BJ (cell line): ENCODE results near the gene S100Z. TPM values are rescaled to one million over a fixed set of nuclear protein-coding genes. Genes with fewer than 3 reads are reported as not detected.

ENCODE experiments used
- CTCF ChIA-PET: fragments of 350-600 bp; formaldehyde crosslinking; extraction: SDS; loops from one replicate; lab custom pipeline; 2021; ENCODE audit warnings: antibody characterized with exemption, inconsistent platforms; lab: Yijun Ruan, JAX
- POLR2A ChIA-PET: fragments of 300-600 bp; sonication (Branson Sonifier 250); formaldehyde crosslinking; extraction: SDS; loops from one replicate; lab custom pipeline; 2021; ENCODE audit warnings: antibody characterized with exemption; lab: Charles Lee
- DNase-seq: peaks from one replicate; pipeline ENCODE4 v3.0.0-alpha.2; 2011; ENCODE audit warnings: low read depth
- H3K27me3 ChIP-seq: 2 replicates; pipeline ENCODE4 v1.6.0; 2011; ENCODE audit warnings: low read length; ENCODE audit not compliant: control insufficient read depth, insufficient read depth
- H3K36me3 ChIP-seq: 2 replicates; pipeline ENCODE4 v1.5.1; 2011; ENCODE audit warnings: low read length; ENCODE audit not compliant: control insufficient read depth, insufficient read depth
- H3K4me3 ChIP-seq: 2 replicates; pipeline ENCODE4 v1.5.1; 2011; ENCODE audit warnings: low read depth, mild to moderate bottlenecking, control low read depth, low read length
- polyA plus RNA-seq: library from polyadenylated mRNA; depleted of rRNA; stranded (reverse); fragments of >200 nt; gene quantifications from 2 replicates; pipeline ENCODE4 v1.2.3, GENCODE V29; 2011
- TF ChIP-seq, protein P1 (sequence below): IDR thresholded peaks from 2 replicates; pipeline ENCODE4 v1.5.1; 2011; ENCODE audit warnings: low read depth, mild to moderate bottlenecking, control low read depth, inconsistent platforms, low read length, moderate library complexity; ENCODE audit not compliant: insufficient read depth

S100Z gene
- polyA plus RNA-seq, 1 experiment: not detected

DNA sequence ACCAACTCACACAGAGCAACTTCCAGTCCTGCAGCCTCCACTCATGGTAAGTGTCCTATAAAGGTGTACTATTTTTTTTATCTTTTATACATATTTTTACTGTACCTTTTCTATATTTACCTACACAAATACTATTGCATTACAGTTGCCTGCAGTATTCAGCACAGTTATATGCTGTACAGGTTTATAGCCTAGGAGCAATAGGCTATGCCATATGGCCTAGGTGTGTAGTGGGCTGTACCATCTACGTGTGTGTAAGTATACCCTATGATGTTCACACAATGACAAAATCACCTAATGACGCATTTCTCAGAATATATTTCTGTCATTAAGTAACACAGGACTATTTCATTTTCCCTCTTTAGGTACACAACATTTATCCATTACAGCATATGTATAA lies 16.7 kb downstream of the S100Z start:
- CTCF ChIA-PET: interaction anchor here (0.7 to 1.1 kb wide), 2 partner anchors 7 to 1012 kb away, joined by 4 read pairs; no protein-coding TSS in a partner anchor
- Histone ChIP-seq H3K36me3 (no peaks in the 10 kb centered on the region), H3K4me3 (no peak overlapping the region), H3K27me3 (no peaks in the 10 kb centered on the region)
- no peak for DNase-seq
- TF ChIP-seq, protein P1, sequence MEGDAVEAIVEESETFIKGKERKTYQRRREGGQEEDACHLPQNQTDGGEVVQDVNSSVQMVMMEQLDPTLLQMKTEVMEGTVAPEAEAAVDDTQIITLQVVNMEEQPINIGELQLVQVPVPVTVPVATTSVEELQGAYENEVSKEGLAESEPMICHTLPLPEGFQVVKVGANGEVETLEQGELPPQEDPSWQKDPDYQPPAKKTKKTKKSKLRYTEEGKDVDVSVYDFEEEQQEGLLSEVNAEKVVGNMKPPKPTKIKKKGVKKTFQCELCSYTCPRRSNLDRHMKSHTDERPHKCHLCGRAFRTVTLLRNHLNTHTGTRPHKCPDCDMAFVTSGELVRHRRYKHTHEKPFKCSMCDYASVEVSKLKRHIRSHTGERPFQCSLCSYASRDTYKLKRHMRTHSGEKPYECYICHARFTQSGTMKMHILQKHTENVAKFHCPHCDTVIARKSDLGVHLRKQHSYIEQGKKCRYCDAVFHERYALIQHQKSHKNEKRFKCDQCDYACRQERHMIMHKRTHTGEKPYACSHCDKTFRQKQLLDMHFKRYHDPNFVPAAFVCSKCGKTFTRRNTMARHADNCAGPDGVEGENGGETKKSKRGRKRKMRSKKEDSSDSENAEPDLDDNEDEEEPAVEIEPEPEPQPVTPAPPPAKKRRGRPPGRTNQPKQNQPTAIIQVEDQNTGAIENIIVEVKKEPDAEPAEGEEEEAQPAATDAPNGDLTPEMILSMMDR: no peak
- POLR2A ChIA-PET: no interaction called here

DNA sequence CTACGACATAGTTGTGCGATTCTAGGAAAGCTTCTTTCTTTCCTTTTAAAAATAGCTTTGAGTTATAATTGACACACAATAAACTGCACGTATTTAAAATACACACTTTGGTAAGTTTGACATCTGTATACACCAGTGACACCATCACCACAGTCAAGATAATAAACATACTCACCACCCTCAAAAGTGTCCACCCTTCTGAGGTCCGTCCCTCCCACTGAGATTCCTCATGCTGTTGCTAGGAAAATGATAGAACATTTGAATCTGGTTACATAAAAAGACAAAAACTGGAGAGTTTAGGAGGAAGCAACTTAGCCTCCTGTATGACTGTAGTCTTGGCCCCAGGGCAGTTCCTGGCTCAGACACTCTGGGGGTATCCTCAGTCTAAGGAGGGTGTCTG lies 17.2 kb downstream of the S100Z start:
- TF ChIP-seq, protein P1: no peak
- no peaks in the 10 kb centered on the region for H3K36me3 ChIP-seq
- no peaks in the 10 kb centered on the region for H3K27me3 ChIP-seq
- ChIA-PET POLR2A (no interaction called here), CTCF (interaction anchor here (0.7 to 4.4 kb wide), 6 partner anchors 8 to 1012 kb away, joined by 3 to 38 read pairs (median 4); no protein-coding TSS in a partner anchor)
- H3K4me3 ChIP-seq: no peak overlapping the region
- no peak for DNase-seq

DNA sequence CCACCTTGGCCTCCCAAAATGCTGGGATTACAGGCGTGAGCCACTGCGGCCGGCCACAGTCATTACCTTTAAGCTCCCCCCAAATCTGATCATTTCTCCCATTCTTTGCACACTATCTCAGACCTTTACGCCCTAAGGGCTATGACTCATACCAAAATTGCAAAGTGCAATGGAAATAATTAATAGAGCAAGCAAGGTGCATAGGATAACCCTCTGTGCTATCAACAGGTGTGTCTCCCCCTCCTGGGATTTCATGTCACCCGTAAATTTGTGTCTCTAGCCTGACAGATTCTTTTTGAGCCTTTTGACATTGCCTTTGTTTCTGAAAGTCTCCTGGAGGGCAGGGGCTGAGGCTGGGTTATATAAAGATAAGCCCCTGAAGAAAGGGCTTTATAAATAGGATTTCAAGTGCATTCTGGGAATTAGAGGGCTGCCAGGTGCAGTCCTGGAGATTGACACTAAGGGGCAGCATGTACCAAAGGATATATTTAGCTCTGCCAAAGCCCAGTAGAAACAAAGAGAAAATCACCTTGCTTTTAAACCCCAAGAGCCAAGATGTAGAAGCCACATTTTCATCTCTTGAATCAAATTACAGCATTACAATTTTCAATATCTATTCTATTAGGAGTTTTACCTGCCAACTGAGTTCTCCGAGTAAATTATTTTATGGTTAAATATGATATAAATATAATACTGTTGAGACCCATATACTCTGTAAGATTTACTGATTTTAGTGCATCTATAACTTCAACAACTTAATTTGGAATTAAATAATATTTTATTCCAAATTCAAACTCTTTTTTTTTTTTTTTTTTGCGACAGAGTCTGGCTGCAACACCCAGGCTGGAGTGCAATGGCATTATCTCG lies 18.2 kb downstream of the S100Z start:
- POLR2A ChIA-PET: no interaction called here

DNA sequence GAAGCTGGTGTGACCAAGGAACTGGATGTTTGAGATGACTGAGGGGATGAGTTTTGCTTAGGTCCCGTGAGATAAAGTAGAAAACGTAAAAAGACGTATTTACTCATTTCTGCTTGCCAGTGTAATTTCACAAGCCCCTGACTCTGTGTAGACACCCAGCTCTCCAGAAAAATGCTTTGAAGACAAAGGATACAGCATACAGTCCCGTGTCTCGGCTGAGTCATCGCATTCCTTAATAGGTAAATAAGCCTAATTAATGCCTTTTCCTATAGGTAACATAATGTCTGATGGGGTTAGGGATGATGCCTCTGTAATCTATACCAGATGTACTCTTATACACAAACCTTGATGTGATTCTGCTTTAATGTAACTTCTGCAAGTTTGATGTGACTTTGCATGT lies 20.2 kb downstream of the S100Z start:
- ChIA-PET POLR2A (no interaction called here), CTCF (interaction anchor here (0.6 to 4.4 kb wide), 12 partner anchors 19 to 1430 kb away, joined by 3 to 38 read pairs (median 3); no protein-coding TSS in a partner anchor)
- DNase-seq: peak; percentile 15
- no peaks in the 10 kb centered on the region; the same call in 1 of the 2 replicates for H3K27me3 ChIP-seq
- no peaks in the 10 kb centered on the region for H3K36me3 ChIP-seq
- H3K4me3 ChIP-seq: no peak overlapping the region
- TF ChIP-seq, protein P1: no peak

More for the DNA sequence above, 18.2 kb downstream of the S100Z start:
- no peaks in the 10 kb centered on the region for H3K36me3 ChIP-seq
- TF ChIP-seq, protein P1: peak; percentile 77
- no peaks in the 10 kb centered on the region for H3K27me3 ChIP-seq
- H3K4me3 ChIP-seq: no peak overlapping the region
- DNase-seq: peak; percentile 12
- CTCF ChIA-PET: interaction anchor here (0.7 to 4.4 kb wide), 12 partner anchors 9 to 1450 kb away, joined by 3 to 38 read pairs (median 4); partner anchors contain the start of gene WDR41

DNA sequence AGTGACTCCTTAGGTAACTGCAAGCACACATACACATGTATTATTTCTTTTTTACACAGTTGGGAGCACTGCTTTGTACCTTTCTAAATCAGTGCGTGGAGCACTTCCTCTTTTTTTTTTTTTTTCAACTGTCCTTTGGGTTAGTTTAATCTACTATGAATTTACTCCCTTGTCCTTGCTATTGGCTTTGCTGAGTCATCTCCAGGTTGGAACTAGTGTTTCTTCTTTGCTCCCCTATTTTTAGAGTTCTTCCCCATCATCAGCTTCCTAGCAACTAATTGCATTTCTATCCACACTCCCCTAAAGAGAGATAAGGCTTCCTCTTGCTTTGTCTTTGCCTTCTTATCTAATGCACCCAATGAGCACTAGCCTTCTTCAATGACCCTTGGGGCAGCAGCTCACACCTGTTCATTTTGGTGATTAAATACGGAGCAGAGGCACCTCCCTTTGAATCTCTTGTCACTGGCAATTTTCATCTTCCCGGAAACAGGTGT lies 24.3 kb downstream of the S100Z start:
- Histone ChIP-seq H3K36me3 (no peaks in the 10 kb centered on the region), H3K4me3 (no peak overlapping the region), H3K27me3 (peaks cover 3% of the 10 kb centered on the region)
- TF ChIP-seq, protein P1: no peak
- ChIA-PET POLR2A (no interaction called here), CTCF (no interaction called here)
- no peak for DNase-seq
